ENCODE data around the gene CLEC4G.
"Not testable (repeated sequence)": the region's sequence is repeated elsewhere in the genome, so short reads cannot be mapped to it uniquely, and the experiment has no call there.

CLEC4G gene

DNA sequence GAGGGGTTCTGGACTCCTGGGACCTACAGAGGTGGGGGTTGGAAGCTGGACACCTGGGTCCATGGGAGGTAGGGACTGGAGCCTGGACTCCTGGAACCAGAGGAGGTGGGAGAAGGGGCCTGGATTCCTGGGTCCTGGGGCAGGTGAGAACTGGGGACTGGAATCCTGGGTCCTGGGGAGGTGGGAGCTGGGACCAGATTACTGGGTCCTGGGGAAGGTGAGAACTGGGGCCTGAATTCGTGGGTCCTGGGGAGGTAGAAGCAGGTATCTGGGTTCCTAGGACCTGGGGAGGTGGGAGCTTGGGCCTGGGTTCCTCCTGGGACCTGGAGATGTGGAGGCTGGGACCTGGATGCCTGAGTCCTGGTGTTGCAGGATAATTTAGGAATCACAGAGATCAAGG lies 31.8 kb upstream of the CLEC4G start:
- Histone ChIP-seq H2AFZ (ENCODE audit: low read depth, low read length) (no peak overlapping the region), H3K9me3 (ENCODE audit: low read length) (peaks cover 8% of the 10 kb centered on the region), H3K27me3 (ENCODE audit: insufficient read depth, low read length) (peaks cover 3% of the 10 kb centered on the region), H3K36me3 (ENCODE audit: insufficient read depth, low read length) (no peaks in the 10 kb centered on the region), H3K4me1 (ENCODE audit: insufficient read depth, low read length) (no peaks in the 10 kb centered on the region), H3K4me3 (ENCODE audit: low read length) (no peak overlapping the region)

GRCh38 chr19:7762719-7763293 lies 30.9 kb upstream of the CLEC4G start, which contains the start of gene CLEC4M:
CLEC4M (plus strand) TSS chr19:7763243; CDS start chr19:7763267, 24 bp downstream.
- H3K9me3 ChIP-seq (ENCODE audit: low read length): peaks cover 10% of the 10 kb centered on the region
- peaks cover 3% of the 10 kb centered on the region for H3K27me3 ChIP-seq (ENCODE audit: insufficient read depth, low read length)
- no peak within 1 kb of the TSS for H2AFZ ChIP-seq (ENCODE audit: low read depth, low read length)
- H3K4me3 ChIP-seq (ENCODE audit: low read length): no peak within 1 kb of the TSS
- no peaks in the 10 kb centered on the region for H3K36me3 ChIP-seq (ENCODE audit: insufficient read depth, low read length)
- H3K4me1 ChIP-seq (ENCODE audit: insufficient read depth, low read length): no peaks in the 10 kb centered on the region

- no peaks in the 10 kb centered on the region for H3K4me1 ChIP-seq (ENCODE audit: insufficient read depth, low read length)
- no peak overlapping the region for H3K4me3 ChIP-seq (ENCODE audit: low read length)
- no peaks in the 10 kb centered on the region for H3K36me3 ChIP-seq (ENCODE audit: insufficient read depth, low read length)
- peaks cover 16% of the 10 kb centered on the region for H3K9me3 ChIP-seq (ENCODE audit: low read length)
- H2AFZ ChIP-seq (ENCODE audit: low read depth, low read length): no peak overlapping the region
- no peaks in the 10 kb centered on the region for H3K27me3 ChIP-seq (ENCODE audit: insufficient read depth, low read length)
Observed at GRCh38 chr19:7759156-7759555, 27.2 kb upstream of the CLEC4G start.

GRCh38 chr19:7757358-7757757 lies 25.4 kb upstream of the CLEC4G start:
- H3K4me3 ChIP-seq (ENCODE audit: low read length): no peak overlapping the region
- H3K9me3 ChIP-seq (ENCODE audit: low read length): peaks cover 16% of the 10 kb centered on the region
- H3K36me3 ChIP-seq (ENCODE audit: insufficient read depth, low read length): no peaks in the 10 kb centered on the region
- H3K4me1 ChIP-seq (ENCODE audit: insufficient read depth, low read length): no peaks in the 10 kb centered on the region
- no peaks in the 10 kb centered on the region for H3K27me3 ChIP-seq (ENCODE audit: insufficient read depth, low read length)
- H2AFZ ChIP-seq (ENCODE audit: low read depth, low read length): no peak overlapping the region

DNA sequence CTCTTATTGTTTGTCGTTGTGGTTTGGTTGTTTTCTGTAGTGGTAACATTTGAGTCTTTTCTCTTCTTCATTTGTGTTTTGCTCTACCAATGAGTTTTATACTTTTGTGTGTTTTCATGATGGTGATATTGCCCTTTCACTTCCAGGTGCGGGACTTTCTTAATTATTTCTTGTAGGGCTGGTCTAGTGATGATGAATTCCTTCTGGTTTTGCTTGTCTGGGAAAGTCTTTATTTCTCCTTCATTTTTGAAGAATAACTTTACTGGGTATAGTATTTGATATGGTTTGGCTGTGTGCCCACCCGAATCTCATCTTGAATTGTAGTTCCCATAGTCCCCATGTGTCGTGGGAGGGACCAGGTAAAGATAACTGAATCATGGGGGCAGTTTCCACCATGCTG lies 24.3 kb upstream of the CLEC4G start:
- no peak overlapping the region for H3K4me3 ChIP-seq (ENCODE audit: low read length)
- H2AFZ ChIP-seq (ENCODE audit: low read depth, low read length): no peak overlapping the region
- H3K4me1 ChIP-seq (ENCODE audit: insufficient read depth, low read length): no peaks in the 10 kb centered on the region
- no peaks in the 10 kb centered on the region for H3K27me3 ChIP-seq (ENCODE audit: insufficient read depth, low read length)
- peaks cover 16% of the 10 kb centered on the region for H3K9me3 ChIP-seq (ENCODE audit: low read length)
- no peaks in the 10 kb centered on the region for H3K36me3 ChIP-seq (ENCODE audit: insufficient read depth, low read length)

DNA sequence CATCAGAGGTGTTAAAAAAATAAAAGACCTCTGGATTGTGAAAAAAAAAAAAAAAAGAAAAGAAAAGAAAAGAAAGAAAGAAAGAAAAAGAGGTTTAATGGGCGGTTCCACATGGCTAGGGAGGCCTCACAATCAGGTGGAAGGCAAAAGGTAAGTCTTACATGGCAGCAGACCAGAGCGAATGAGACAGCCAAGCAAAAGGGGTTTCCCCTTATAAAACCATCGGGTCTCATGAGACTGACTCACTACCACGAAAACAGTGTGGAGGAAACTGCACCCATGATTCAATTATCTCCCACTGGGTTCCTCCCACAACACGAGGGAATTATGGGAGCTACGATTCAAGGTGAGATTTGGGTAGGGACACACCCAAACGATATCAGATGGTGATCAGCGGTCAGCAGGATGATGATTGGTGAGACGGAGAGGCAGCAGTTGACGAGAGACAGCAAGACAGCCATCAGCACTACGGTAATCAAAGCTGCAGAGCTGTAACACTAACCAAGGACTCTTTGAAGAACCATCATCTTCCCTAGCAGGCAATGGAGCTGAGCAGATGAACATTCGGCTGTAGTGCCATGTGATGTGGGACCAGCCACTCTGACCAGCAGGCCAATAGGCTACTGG lies 19.4 kb upstream of the CLEC4G start:
- no peaks in the 10 kb centered on the region for H3K4me1 ChIP-seq (ENCODE audit: insufficient read depth, low read length)
- H3K36me3 ChIP-seq (ENCODE audit: insufficient read depth, low read length): no peaks in the 10 kb centered on the region
- H3K9me3 ChIP-seq (ENCODE audit: low read length): peaks cover 4% of the 10 kb centered on the region
- H3K27me3 ChIP-seq (ENCODE audit: insufficient read depth, low read length): no peaks in the 10 kb centered on the region
- H2AFZ ChIP-seq (ENCODE audit: low read depth, low read length): no peak overlapping the region
- no peak overlapping the region for H3K4me3 ChIP-seq (ENCODE audit: low read length)

DNA sequence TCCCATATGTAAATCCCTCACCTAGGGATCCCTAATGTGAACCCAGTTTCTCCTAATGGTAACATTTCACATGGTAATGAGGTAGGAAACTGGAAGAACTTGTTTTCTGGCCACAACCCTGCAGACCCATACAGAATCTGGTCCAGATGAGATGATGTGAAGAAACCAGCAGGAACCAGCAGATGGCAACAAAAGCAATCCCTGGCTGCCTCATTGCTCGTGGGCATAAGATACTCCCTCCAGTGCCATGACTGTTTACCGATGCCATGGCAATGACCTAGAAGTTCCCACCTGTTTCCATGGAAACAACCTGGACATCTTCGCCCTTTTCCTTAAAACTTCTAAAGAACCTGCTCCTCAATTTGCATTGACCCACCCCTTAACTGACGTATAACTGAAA lies 16.8 kb upstream of the CLEC4G start:
- H3K27me3 ChIP-seq (ENCODE audit: insufficient read depth, low read length): no peaks in the 10 kb centered on the region
- peaks cover 3% of the 10 kb centered on the region for H3K9me3 ChIP-seq (ENCODE audit: low read length)
- H3K4me3 ChIP-seq (ENCODE audit: low read length): no peak overlapping the region
- H2AFZ ChIP-seq (ENCODE audit: low read depth, low read length): no peak overlapping the region
- H3K4me1 ChIP-seq (ENCODE audit: insufficient read depth, low read length): no peaks in the 10 kb centered on the region
- H3K36me3 ChIP-seq (ENCODE audit: insufficient read depth, low read length): no peaks in the 10 kb centered on the region

DNA sequence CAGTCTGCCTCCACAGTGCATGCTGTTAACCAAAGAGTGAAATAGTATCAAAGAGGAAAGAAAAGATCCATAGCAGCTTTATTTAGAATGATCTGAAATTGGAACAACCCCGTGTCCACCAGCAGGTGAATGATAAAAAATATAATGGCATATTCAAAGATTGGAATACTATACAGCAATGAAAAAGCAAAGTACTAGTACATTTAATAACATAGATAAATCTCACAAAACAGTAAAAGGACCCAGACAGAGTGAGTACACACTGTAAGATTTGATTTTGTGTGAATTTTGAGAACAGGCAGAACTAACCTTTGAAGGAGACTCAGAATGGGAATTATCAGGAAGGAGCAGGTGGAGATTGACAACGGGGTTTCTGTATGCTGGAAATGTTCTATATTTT lies 16.3 kb upstream of the CLEC4G start:
- H3K4me3 ChIP-seq (ENCODE audit: low read length): no peak overlapping the region
- no peaks in the 10 kb centered on the region for H3K4me1 ChIP-seq (ENCODE audit: insufficient read depth, low read length)

GRCh38 chr19:7746903-7747884 lies 15.3 kb upstream of the CLEC4G start, which contains the start of gene CD209:
CD209 (minus strand) TSS chr19:7747534; CDS start chr19:7747511, 23 bp downstream.
- Histone ChIP-seq H3K9me3 (ENCODE audit: low read length) (peaks cover 3% of the 10 kb centered on the region), H3K4me1 (ENCODE audit: insufficient read depth, low read length) (no peaks in the 10 kb centered on the region), H3K27me3 (ENCODE audit: insufficient read depth, low read length) (peaks cover 2% of the 10 kb centered on the region), H3K4me3 (ENCODE audit: low read length) (no peak within 1 kb of the TSS), H2AFZ (ENCODE audit: low read depth, low read length) (no peak within 1 kb of the TSS), H3K36me3 (ENCODE audit: insufficient read depth, low read length) (no peaks in the 10 kb centered on the region)

More for the DNA sequence above, 16.3 kb upstream of the CLEC4G start:
- Histone ChIP-seq H3K9me3 (ENCODE audit: low read length) (peaks cover 3% of the 10 kb centered on the region), H3K36me3 (ENCODE audit: insufficient read depth, low read length) (no peaks in the 10 kb centered on the region), H2AFZ (ENCODE audit: low read depth, low read length) (no peak overlapping the region), H3K27me3 (ENCODE audit: insufficient read depth, low read length) (no peaks in the 10 kb centered on the region)

GRCh38 chr19:7746306-7746705 lies 14.4 kb upstream of the CLEC4G start:
- H2AFZ ChIP-seq (ENCODE audit: low read depth, low read length); H3K4me3 ChIP-seq (ENCODE audit: low read length); H3K36me3 ChIP-seq (ENCODE audit: insufficient read depth, low read length); H3K4me1 ChIP-seq (ENCODE audit: insufficient read depth, low read length); H3K9me3 ChIP-seq (ENCODE audit: low read length); H3K27me3 ChIP-seq (ENCODE audit: insufficient read depth, low read length): not testable (repeated sequence)

DNA sequence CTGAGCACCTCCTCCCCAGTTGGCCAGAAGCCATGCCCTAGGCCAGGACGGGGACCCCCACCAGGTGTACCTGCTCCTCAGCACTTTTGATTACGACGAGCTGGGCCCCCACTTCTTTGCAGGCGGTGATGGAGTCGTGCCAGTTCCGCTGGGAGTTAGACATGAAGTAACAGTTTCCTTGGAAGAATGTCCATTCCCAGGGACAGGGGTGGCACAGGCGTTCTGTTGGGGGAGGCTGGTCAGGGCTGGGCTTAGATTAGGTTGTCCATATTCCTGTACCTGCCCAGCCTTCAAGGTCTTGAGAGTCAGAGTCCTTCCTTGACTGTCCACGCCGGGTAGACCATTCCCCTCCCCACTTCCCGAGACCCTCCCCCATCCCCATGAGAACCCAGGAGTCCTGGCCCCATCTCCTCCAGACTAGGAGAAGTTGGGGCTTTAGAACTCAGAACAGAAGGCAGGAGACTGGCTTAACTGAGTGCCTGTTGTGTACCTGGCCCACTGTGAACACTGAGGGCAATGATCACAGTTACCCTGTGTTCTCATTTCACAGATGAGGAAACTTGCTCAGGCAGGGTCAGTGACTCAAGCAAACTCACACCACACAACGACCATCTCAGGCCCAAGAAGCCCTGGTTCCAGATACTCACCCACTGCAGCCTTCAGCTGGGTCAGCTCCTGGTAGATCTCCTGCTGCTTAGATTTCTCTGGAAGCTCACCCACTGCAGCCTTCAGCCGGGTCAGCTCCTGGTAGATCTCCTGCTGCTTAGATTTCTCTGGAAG lies 13.2 kb upstream of the CLEC4G start:
- Histone ChIP-seq H3K36me3 (ENCODE audit: insufficient read depth, low read length) (no peaks in the 10 kb centered on the region), H2AFZ (ENCODE audit: low read depth, low read length) (no peak overlapping the region), H3K27me3 (ENCODE audit: insufficient read depth, low read length) (peaks cover 2% of the 10 kb centered on the region), H3K4me1 (ENCODE audit: insufficient read depth, low read length) (no peaks in the 10 kb centered on the region), H3K9me3 (ENCODE audit: low read length) (peaks cover under 1% of the 10 kb centered on the region), H3K4me3 (ENCODE audit: low read length) (no peak overlapping the region)

GRCh38 chr19:7744199-7744786 lies 12.4 kb upstream of the CLEC4G start:
- Histone ChIP-seq H3K27me3 (ENCODE audit: insufficient read depth, low read length) (peaks cover 2% of the 10 kb centered on the region), H2AFZ (ENCODE audit: low read depth, low read length) (no peak overlapping the region), H3K9me3 (ENCODE audit: low read length) (no peaks in the 10 kb centered on the region), H3K4me1 (ENCODE audit: insufficient read depth, low read length) (no peaks in the 10 kb centered on the region), H3K36me3 (ENCODE audit: insufficient read depth, low read length) (no peaks in the 10 kb centered on the region), H3K4me3 (ENCODE audit: low read length) (no peak overlapping the region)
